Measurements from ENCODE around the gene VPS9D1.
"Not testable (repeated sequence)": the region's sequence is repeated elsewhere in the genome, so short reads cannot be mapped to it uniquely, and the experiment has no call there.

DNA sequence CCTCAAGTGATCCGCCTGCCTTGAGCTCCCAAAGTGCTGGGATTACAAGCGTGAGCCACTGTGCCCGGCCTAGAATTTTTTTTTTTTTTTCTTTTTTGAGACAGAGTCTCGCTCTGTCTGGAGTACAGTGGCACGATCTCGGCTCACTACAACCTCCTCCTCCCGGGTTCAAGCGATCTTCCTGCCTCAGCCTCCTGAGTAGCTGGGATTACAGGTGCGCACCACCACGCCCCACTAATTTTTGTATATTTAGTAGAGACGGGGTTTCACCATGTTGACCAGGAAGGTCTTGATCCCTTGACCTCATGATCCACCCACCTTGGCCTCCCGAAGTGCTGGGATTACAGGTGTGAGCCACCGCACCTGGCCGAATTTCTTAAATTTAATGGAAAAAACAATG is 22.0 kb downstream of the VPS9D1 start:
- TF ChIP-seq EP300, POLR2A (IDR thresholded peaks at IDR 0.05): not testable (repeated sequence)
- TF ChIP-seq, protein P1, sequence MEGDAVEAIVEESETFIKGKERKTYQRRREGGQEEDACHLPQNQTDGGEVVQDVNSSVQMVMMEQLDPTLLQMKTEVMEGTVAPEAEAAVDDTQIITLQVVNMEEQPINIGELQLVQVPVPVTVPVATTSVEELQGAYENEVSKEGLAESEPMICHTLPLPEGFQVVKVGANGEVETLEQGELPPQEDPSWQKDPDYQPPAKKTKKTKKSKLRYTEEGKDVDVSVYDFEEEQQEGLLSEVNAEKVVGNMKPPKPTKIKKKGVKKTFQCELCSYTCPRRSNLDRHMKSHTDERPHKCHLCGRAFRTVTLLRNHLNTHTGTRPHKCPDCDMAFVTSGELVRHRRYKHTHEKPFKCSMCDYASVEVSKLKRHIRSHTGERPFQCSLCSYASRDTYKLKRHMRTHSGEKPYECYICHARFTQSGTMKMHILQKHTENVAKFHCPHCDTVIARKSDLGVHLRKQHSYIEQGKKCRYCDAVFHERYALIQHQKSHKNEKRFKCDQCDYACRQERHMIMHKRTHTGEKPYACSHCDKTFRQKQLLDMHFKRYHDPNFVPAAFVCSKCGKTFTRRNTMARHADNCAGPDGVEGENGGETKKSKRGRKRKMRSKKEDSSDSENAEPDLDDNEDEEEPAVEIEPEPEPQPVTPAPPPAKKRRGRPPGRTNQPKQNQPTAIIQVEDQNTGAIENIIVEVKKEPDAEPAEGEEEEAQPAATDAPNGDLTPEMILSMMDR (IDR thresholded peaks at IDR 0.05) = not testable (repeated sequence)

Data from tibial nerve (tissue), 4 donors.